ENCODE measurements around the gene ABHD2.

DNA sequence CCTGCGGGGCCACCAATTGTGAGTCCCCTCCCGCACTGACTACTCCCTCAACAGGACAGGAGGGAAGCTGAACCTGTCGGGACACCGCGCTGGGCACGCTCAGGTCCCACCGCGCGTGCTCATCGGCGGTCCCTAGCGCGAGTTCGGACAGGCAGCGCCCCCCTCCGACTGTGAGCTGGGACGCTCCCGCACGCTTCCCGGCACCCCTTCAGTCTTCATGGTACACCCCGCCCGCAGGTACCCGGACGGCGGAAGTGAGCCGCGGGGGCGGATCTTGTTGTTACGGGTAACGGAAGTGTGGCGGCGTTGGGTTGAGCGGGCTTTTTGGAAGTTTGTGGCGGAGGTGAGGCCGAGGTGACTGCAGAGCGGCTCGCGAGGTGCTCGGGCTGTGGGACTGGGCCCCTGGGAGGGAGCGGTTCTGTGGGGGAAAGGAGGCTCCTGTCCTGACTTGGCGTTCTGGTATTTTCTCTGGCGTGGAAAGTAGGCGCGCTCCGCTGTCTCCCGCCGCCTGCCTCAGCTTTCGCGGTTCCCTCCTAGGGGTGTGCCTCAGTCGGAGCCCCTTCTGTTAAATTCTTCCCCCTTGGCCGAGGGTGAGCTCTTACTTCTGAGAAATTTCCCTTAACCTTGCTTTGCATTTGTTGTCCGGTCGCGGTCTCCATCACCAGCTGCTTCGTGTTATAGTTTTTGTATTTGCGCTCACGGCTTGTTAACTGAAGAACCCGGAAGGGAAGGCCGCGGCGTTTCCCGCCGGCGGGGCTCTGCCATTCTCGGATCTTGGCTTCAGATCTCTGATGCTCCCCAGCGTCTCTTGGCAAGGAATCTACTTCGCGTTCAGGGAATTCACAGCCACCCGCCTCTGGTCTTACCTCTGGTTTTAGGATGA, 155.7 kb downstream of the ABHD2 start, which contains the start of gene FANCI:
- TF ChIP-seq EZH2 (IDR thresholded peaks at IDR 0.05; ENCODE audit: borderline replicate concordance, low read depth, low read length, poor library complexity, severe bottlenecking) (no peak), CTCF (conservative IDR thresholded peaks at IDR 0.05; ENCODE audit: low read depth, low read length) (peak; percentile 77)
